ENCODE results near the gene ARID1A. TPM values are rescaled to one million over a fixed set of nuclear protein-coding genes. Genes with fewer than 3 reads are reported as not detected.

Gene ARID1A
- total RNA-seq, 1 donor from 2014 or later, result 38.7 TPM

GRCh38 chr1:26828411-26828991, 132.7 kb downstream of the ARID1A start:
- DNase-seq, result no peak

GRCh38 chr1:26829184-26829911, 133.5 kb downstream of the ARID1A start:
- DNase-seq, result no peak

- no peak for DNase-seq
Observed at GRCh38 chr1:26831059-26831458, 135.2 kb downstream of the ARID1A start.

Small RNA genes lying within 50 kb of the gene (small RNA-seq; reads per million reads assigned to genes)
- gene AL627082.1 (ENCODE audit: low replicate concordance), result not detected
- gene RN7SL165P (ENCODE audit: low replicate concordance), result not detected

Other genes starting within 250 kb of the ARID1A start
- gene HMGN2, start 223.6 kb upstream of the ARID1A start, total RNA-seq, result 358 TPM
- 16.9 TPM for gene RPS6KA1, start 166.3 kb upstream of the ARID1A start, total RNA-seq
- 8.8 TPM for gene PIGV, start 91.9 kb downstream of the ARID1A start, total RNA-seq
- gene ZDHHC18, start 130.7 kb downstream of the ARID1A start, total RNA-seq, result 8.2 TPM
- 66.7 TPM for gene SFN, start 167.1 kb downstream of the ARID1A start, total RNA-seq
- gene GPN2, start 194.3 kb downstream of the ARID1A start, total RNA-seq, result 10.2 TPM
- 10.5 TPM for gene GPATCH3, start 204.5 kb downstream of the ARID1A start, total RNA-seq
- not detected for gene NR0B2, start 218.0 kb downstream of the ARID1A start, total RNA-seq
- 30.1 TPM for gene NUDC, start 225.7 kb downstream of the ARID1A start, total RNA-seq

All from tongue (tissue), 3 donors.